CD8-positive, alpha-beta memory T cell (primary cell): ENCODE measurements around the gene LRRC73. TPM values are rescaled to one million over a fixed set of nuclear protein-coding genes. Genes with fewer than 3 reads are reported as not detected.

Source experiments
- CTCF ChIA-PET: fragments of 350-600 bp; sonication (Branson Sonifier 250); formaldehyde crosslinking; loops from one replicate; lab custom pipeline; 2021; ENCODE audit warnings: antibody characterized with exemption; lab: Charles Lee
- POLR2A ChIA-PET: fragments of 350-600 bp; sonication (Branson Sonifier 250); formaldehyde crosslinking; loops from one replicate; lab custom pipeline; 2021; ENCODE audit warnings: antibody characterized with exemption; lab: Charles Lee
- DNase-seq, 5 donors: peaks; one replicate each; pipeline versions ENCODE4 v3.0.0 to v3.0.0-alpha.2; 2020 to 2022; ENCODE audit warnings: mixed read lengths in 1 of 5
- H3K27ac ChIP-seq: one replicate; pipeline ENCODE4 v1.7.0; 2013; ENCODE audit warnings: low read depth, mild to moderate bottlenecking, low read length, moderate library complexity
- H3K27me3 ChIP-seq: 2 replicates; pipeline ENCODE4 v1.7.0; 2013; ENCODE audit warnings: low read length, mild to moderate bottlenecking; ENCODE audit not compliant: insufficient read depth, poor library complexity, severe bottlenecking
- H3K36me3 ChIP-seq: 2 replicates; pipeline ENCODE4 v1.7.0; 2013; ENCODE audit warnings: mild to moderate bottlenecking, low read length, moderate library complexity; ENCODE audit not compliant: insufficient read depth
- H3K4me1 ChIP-seq: 2 replicates; pipeline ENCODE4 v1.7.0; 2013; ENCODE audit warnings: mild to moderate bottlenecking, low read length, moderate library complexity; ENCODE audit not compliant: insufficient read depth
- H3K4me3 ChIP-seq: 2 replicates; pipeline ENCODE4 v1.7.0; 2013; ENCODE audit warnings: mild to moderate bottlenecking, low read length
- H3K9me3 ChIP-seq: 2 replicates; pipeline ENCODE4 v1.7.0; 2013; ENCODE audit warnings: mild to moderate bottlenecking, low read length
- H3K27ac Mint-ChIP-seq, 8 donors: one replicate each; pipeline ENCODE4 v1.8.0; 2020 to 2021; ENCODE audit warnings: mixed read lengths in 8 of 8, mild to moderate bottlenecking in 6 of 8, inconsistent platforms in 3 of 8, moderate library complexity in 3 of 8
- H3K27me3 Mint-ChIP-seq, 2 donors: one replicate each; pipeline ENCODE4 v1.8.0; 2020 to 2021; ENCODE audit warnings: mixed read lengths in 2 of 2, mild to moderate bottlenecking in 1 of 2, moderate library complexity in 1 of 2
- H3K36me3 Mint-ChIP-seq, 3 donors: one replicate each; pipeline ENCODE4 v1.8.0; 2020 to 2021; ENCODE audit warnings: mixed read lengths in 3 of 3, inconsistent platforms in 1 of 3, mild to moderate bottlenecking in 1 of 3
- H3K4me1 Mint-ChIP-seq, 3 donors: one replicate each; pipeline ENCODE4 v1.8.0; 2020 to 2021; ENCODE audit warnings: mixed read lengths in 3 of 3, inconsistent platforms in 1 of 3, mild to moderate bottlenecking in 1 of 3
- H3K4me3 Mint-ChIP-seq, 7 donors: one replicate each; pipeline ENCODE4 v1.8.0; 2020 to 2021; ENCODE audit warnings: mixed read lengths in 7 of 7, mild to moderate bottlenecking in 6 of 7, moderate library complexity in 4 of 7, inconsistent platforms in 2 of 7
- H3K9me3 Mint-ChIP-seq, 5 donors: one replicate each; pipeline ENCODE4 v1.8.0; 2020 to 2022; ENCODE audit warnings: mixed read lengths in 5 of 5, mild to moderate bottlenecking in 3 of 5, moderate library complexity in 2 of 5, inconsistent platforms in 1 of 5
- polyA plus RNA-seq: library from polyadenylated mRNA; unstranded; fragments of 300-500 nt; fragmentation: Illumina TruSeq; gene quantifications from one replicate; pipeline ENCODE4 v1.2.3, GENCODE V29; 2021
- total RNA-seq, 2 experiments: library from RNA; stranded (reverse); gene quantifications; one replicate each; pipeline ENCODE4 v1.2.3, GENCODE V29; 2021

Gene LRRC73
- total and polyA plus RNA-seq, 3 experiments from 2014 or later: 0.11 to 0.13 TPM; not detected in 1

- DNase-seq: no peak
- H3K4me1 ChIP-seq: peaks cover 22% of the 10 kb centered on the region
- H3K9me3 ChIP-seq: no peaks in the 10 kb centered on the region
- H3K4me3 Mint-ChIP-seq: no peak overlapping the region
- H3K27me3 ChIP-seq: no peaks in the 10 kb centered on the region
- H3K27ac ChIP-seq: no peak overlapping the region
- CTCF ChIA-PET: interaction anchor here (1.7 to 10.1 kb wide), 2 partner anchors 13 to 38 kb away, joined by 4 to 93 read pairs; no protein-coding TSS in a partner anchor
- POLR2A ChIA-PET: no interaction called here
- H3K36me3 Mint-ChIP-seq: peaks cover 0 to 28% (median 3%) of the 10 kb centered on the region in 3 donors
- H3K4me3 ChIP-seq: no peak overlapping the region
- H3K27ac Mint-ChIP-seq: peak overlapping the region in 5 of 8 donors; percentile 17 to 95 (median 42)
- no peaks in the 10 kb centered on the region for H3K9me3 Mint-ChIP-seq
- H3K27me3 Mint-ChIP-seq: no peaks in the 10 kb centered on the region
- peaks cover 26 to 57% (median 34%) of the 10 kb centered on the region in 3 donors for H3K4me1 Mint-ChIP-seq
- no peaks in the 10 kb centered on the region for H3K36me3 ChIP-seq
These were observed 18.1 kb downstream of the LRRC73 start for GRCh38 chr6:43491750-43492661.

GRCh38 chr6:43490523-43490939, 19.6 kb downstream of the LRRC73 start:
- Histone ChIP-seq H3K27me3 (no peaks in the 10 kb centered on the region), H3K4me1 (peaks cover 18% of the 10 kb centered on the region), H3K4me3 (no peak overlapping the region), H3K27ac (no peak overlapping the region), H3K36me3 (no peaks in the 10 kb centered on the region), H3K9me3 (no peaks in the 10 kb centered on the region)
- POLR2A ChIA-PET: no interaction called here
- Mint-ChIP-seq H3K27me3 (no peaks in the 10 kb centered on the region), H3K36me3 (peaks cover 0 to 34% (median 3%) of the 10 kb centered on the region in 3 donors), H3K27ac (peak overlapping the region in 1 of 8 donors; percentile 70), H3K4me3 (no peak overlapping the region), H3K4me1 (peaks cover 22 to 55% (median 31%) of the 10 kb centered on the region in 3 donors), H3K9me3 (no peaks in the 10 kb centered on the region)
- DNase-seq: no peak
- CTCF ChIA-PET: interaction anchor here (10.1 kb wide), 1 partner anchor 14 kb away, joined by 93 read pairs; no protein-coding TSS in a partner anchor

GRCh38 chr6:43489277-43490072, 20.7 kb downstream of the LRRC73 start:
- Histone ChIP-seq H3K4me3 (no peak overlapping the region), H3K36me3 (no peaks in the 10 kb centered on the region), H3K4me1 (peaks cover 7% of the 10 kb centered on the region), H3K27ac (no peak overlapping the region), H3K27me3 (no peaks in the 10 kb centered on the region), H3K9me3 (no peaks in the 10 kb centered on the region)
- Mint-ChIP-seq H3K27ac (peak overlapping the region in 2 of 8 donors; percentile 65 to 70), H3K4me1 (peaks cover 20 to 53% (median 26%) of the 10 kb centered on the region in 3 donors), H3K9me3 (no peaks in the 10 kb centered on the region), H3K27me3 (no peaks in the 10 kb centered on the region), H3K36me3 (peaks cover 0 to 40% (median 3%) of the 10 kb centered on the region in 3 donors), H3K4me3 (no peak overlapping the region)
- ChIA-PET CTCF (interaction anchor here (10.1 kb wide), 1 partner anchor 15 kb away, joined by 93 read pairs; no protein-coding TSS in a partner anchor), POLR2A (no interaction called here)
- no peak for DNase-seq

GRCh38 chr6:43488667-43489276, 21.4 kb downstream of the LRRC73 start:
- H3K4me3 ChIP-seq: no peak overlapping the region
- H3K4me1 Mint-ChIP-seq: peaks cover 15 to 46% (median 21%) of the 10 kb centered on the region in 3 donors

GRCh38 chr6:43481591-43482236, 28.4 kb downstream of the LRRC73 start:
- no peaks in the 10 kb centered on the region for H3K36me3 ChIP-seq
- no peak for DNase-seq
- Mint-ChIP-seq H3K4me1 (peaks cover 50 to 71% (median 65%) of the 10 kb centered on the region in 3 donors), H3K27me3 (peaks cover 0 to 3% of the 10 kb centered on the region in 2 donors), H3K9me3 (no peaks in the 10 kb centered on the region), H3K36me3 (peaks cover 0 to 41% (median 5%) of the 10 kb centered on the region in 3 donors), H3K27ac (peak overlapping the region in 3 of 8 donors; percentile 10 to 44 (median 22)), H3K4me3 (peak overlapping the region in 2 of 7 donors; percentile 49 to 71)
- no peak overlapping the region for H3K27ac ChIP-seq
- no peaks in the 10 kb centered on the region for H3K9me3 ChIP-seq
- no peak overlapping the region for H3K4me3 ChIP-seq
- peaks cover 13% of the 10 kb centered on the region for H3K4me1 ChIP-seq
- no peaks in the 10 kb centered on the region for H3K27me3 ChIP-seq
- ChIA-PET POLR2A (no interaction called here), CTCF (interaction anchor here (0.6 kb wide), 1 partner anchor 31 kb away, joined by 3 read pairs; no protein-coding TSS in a partner anchor)

More at GRCh38 chr6:43488667-43489276, 21.4 kb downstream of the LRRC73 start:
- H3K4me3 Mint-ChIP-seq: no peak overlapping the region
- no peak for DNase-seq
- H3K9me3 Mint-ChIP-seq: no peaks in the 10 kb centered on the region
- no peaks in the 10 kb centered on the region for H3K27me3 Mint-ChIP-seq
- POLR2A ChIA-PET: no interaction called here
- CTCF ChIA-PET: interaction anchor here (10.1 kb wide), 1 partner anchor 16 kb away, joined by 93 read pairs; no protein-coding TSS in a partner anchor
- H3K27ac Mint-ChIP-seq: peak overlapping the region in 1 of 8 donors; percentile 58
- H3K9me3 ChIP-seq: no peaks in the 10 kb centered on the region
- no peaks in the 10 kb centered on the region for H3K36me3 ChIP-seq
- peaks cover under 1% of the 10 kb centered on the region for H3K4me1 ChIP-seq
- peaks cover 0 to 40% (median 3%) of the 10 kb centered on the region in 3 donors for H3K36me3 Mint-ChIP-seq
- H3K27ac ChIP-seq: no peak overlapping the region
- no peaks in the 10 kb centered on the region for H3K27me3 ChIP-seq

- H3K27ac ChIP-seq: no peak overlapping the region
- H3K9me3 Mint-ChIP-seq: no peaks in the 10 kb centered on the region
- H3K4me3 Mint-ChIP-seq: peak overlapping the region in 2 of 7 donors; percentile 5 to 19
- H3K27me3 ChIP-seq: no peaks in the 10 kb centered on the region
- H3K4me1 ChIP-seq: peaks cover 16% of the 10 kb centered on the region
- peaks cover 53 to 73% (median 69%) of the 10 kb centered on the region in 3 donors for H3K4me1 Mint-ChIP-seq
- no peaks in the 10 kb centered on the region for H3K9me3 ChIP-seq
- peak overlapping the region in 3 of 8 donors; percentile 17 to 42 (median 17) for H3K27ac Mint-ChIP-seq
- ChIA-PET CTCF (interaction anchor here (0.6 kb wide), 1 partner anchor 30 kb away, joined by 3 read pairs; no protein-coding TSS in a partner anchor), POLR2A (no interaction called here)
- H3K36me3 Mint-ChIP-seq: peaks cover 0 to 38% (median 5%) of the 10 kb centered on the region in 3 donors
- no peak for DNase-seq
- H3K36me3 ChIP-seq: no peaks in the 10 kb centered on the region
- H3K27me3 Mint-ChIP-seq: peaks cover 0 to 3% of the 10 kb centered on the region in 2 donors
- no peak overlapping the region for H3K4me3 ChIP-seq
These were observed 29.1 kb downstream of the LRRC73 start for GRCh38 chr6:43481075-43481474.

GRCh38 chr6:43478008-43478372, 32.2 kb downstream of the LRRC73 start:
- H3K4me1 ChIP-seq: peaks cover 16% of the 10 kb centered on the region
- H3K36me3 Mint-ChIP-seq: peaks cover 0 to 25% (median 3%) of the 10 kb centered on the region in 3 donors
- no peak for DNase-seq
- CTCF ChIA-PET: interaction anchor here (0.7 to 2.9 kb wide), 5 partner anchors 17 to 39 kb away, joined by 3 to 10 read pairs (median 9); partner anchors contain the start of gene DLK2
- no peaks in the 10 kb centered on the region for H3K27me3 Mint-ChIP-seq
- peak overlapping the region; percentile 89 to 100 (median 97) for H3K27ac Mint-ChIP-seq
- H3K9me3 ChIP-seq: no peaks in the 10 kb centered on the region
- H3K9me3 Mint-ChIP-seq: no peaks in the 10 kb centered on the region
- H3K27me3 ChIP-seq: no peaks in the 10 kb centered on the region
- H3K36me3 ChIP-seq: no peaks in the 10 kb centered on the region
- H3K4me3 ChIP-seq: peak overlapping the region; percentile 65
- POLR2A ChIA-PET: interaction anchor here (0.6 to 1.2 kb wide), 6 partner anchors 17 to 138 kb away, joined by 4 to 7 read pairs (median 6); partner anchors contain the start of genes ABCC10, POLR1C, YIPF3 and ZNF318
- peaks cover 44 to 58% (median 56%) of the 10 kb centered on the region in 3 donors for H3K4me1 Mint-ChIP-seq
- peak overlapping the region; percentile 92 for H3K27ac ChIP-seq
- H3K4me3 Mint-ChIP-seq: peak overlapping the region; percentile 81 to 99 (median 88)
